ENCODE results near the gene KIAA1586. TPM values are rescaled to one million over a fixed set of nuclear protein-coding genes. Genes with fewer than 3 reads are reported as not detected.
A peak's percentile ranks its signal among the peaks of the same experiment; 100 is the strongest.
"Not testable (repeated sequence)": the region's sequence is repeated elsewhere in the genome, so short reads cannot be mapped to it uniquely, and the experiment has no call there.

The KIAA1586 gene, protein sequence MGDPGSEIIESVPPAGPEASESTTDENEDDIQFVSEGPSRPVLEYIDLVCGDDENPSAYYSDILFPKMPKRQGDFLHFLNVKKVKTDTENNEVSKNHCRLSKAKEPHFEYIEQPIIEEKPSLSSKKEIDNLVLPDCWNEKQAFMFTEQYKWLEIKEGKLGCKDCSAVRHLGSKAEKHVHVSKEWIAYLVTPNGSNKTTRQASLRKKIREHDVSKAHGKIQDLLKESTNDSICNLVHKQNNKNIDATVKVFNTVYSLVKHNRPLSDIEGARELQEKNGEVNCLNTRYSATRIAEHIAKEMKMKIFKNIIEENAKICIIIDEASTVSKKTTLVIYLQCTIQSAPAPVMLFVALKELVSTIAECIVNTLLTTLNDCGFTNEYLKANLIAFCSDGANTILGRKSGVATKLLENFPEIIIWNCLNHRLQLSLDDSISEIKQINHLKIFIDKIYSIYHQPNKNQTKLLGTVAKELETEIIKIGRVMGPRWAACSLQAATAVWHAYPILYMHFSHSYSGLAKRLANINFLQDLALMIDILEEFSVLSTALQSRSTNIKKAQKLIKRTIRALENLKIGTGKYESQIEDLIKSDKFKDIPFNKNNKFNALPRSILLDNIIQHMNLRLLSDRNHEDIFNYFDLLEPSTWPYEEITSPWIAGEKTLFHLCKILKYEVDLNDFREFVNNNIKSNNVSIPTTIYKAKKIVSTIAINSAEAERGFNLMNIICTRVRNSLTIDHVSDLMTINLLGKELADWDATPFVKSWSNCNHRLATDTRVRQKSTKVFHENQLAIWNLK
- total RNA-seq: 1 to 10 TPM; 1.3 to 6.0 TPM

DNA sequence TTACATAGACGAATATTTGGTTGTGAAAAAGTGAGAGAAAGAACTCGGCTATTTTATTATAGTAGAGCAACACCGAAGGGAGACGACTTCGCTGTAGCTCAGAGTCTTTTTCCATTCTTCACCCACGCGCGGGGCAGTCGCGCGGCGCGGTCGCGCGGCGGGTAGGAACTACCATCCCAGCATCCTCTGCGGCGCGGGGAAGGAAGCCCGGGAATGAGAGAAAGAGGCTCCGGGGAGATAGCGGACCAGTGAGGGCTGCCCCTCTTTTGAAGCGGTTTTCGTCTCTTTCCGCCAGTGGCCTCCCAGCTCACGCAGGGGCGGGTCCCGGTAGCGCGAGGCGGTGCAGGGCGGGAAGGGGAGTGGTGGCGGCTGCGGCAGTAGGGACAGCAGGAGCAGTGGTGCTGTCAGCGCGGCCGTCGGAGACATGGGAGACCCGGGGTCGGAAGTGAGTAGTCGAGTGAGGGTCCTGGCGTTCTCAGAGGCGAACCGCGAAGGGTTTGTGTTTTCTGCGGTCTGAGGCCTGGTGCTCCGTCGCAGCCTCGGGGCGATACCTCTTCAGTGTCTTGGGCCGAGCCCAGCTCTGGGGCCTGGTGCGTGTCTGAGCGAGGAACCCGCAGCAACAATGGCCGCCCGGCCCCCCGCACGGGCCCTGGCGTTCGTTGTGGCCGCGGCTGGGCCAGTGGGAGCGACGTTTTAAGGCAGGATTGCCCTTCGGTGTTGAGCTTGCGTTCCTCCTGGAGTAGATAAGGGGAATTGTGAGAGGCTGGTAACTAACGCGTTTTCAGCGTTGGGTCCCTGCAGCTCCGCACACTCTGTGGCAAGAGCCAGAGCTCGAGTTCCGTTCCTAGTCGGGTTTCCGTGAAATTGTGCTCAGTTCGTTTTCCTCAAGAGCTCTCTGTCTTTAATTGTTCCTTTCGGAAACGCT is at the start of gene KIAA1586:
Gene KIAA1586, plus strand, starts transcription at position 362 of the 925 bp plus-strand sequence. Its CDS starts 63 bp downstream, at position 425.
- not testable (repeated sequence) for H3K9me3 ChIP-seq
- 0% methylated on average over 37 to 43 of the region's 78 CpGs for WGBS, 2 donors

GRCh38 chr6:56999049-56999448 is 47.4 kb upstream of the KIAA1586 start:
- H3K9me3 ChIP-seq: peaks cover 0 to 7% (median 0%) of the 10 kb centered on the region in 3 donors
- TF ChIP-seq POLR2A (IDR thresholded peaks at IDR 0.05): no peak
- TF ChIP-seq, protein P1, sequence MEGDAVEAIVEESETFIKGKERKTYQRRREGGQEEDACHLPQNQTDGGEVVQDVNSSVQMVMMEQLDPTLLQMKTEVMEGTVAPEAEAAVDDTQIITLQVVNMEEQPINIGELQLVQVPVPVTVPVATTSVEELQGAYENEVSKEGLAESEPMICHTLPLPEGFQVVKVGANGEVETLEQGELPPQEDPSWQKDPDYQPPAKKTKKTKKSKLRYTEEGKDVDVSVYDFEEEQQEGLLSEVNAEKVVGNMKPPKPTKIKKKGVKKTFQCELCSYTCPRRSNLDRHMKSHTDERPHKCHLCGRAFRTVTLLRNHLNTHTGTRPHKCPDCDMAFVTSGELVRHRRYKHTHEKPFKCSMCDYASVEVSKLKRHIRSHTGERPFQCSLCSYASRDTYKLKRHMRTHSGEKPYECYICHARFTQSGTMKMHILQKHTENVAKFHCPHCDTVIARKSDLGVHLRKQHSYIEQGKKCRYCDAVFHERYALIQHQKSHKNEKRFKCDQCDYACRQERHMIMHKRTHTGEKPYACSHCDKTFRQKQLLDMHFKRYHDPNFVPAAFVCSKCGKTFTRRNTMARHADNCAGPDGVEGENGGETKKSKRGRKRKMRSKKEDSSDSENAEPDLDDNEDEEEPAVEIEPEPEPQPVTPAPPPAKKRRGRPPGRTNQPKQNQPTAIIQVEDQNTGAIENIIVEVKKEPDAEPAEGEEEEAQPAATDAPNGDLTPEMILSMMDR (IDR thresholded peaks at IDR 0.05): no peak
- ATAC-seq (no peak), DNase-seq (no peak)
- no peaks in the 10 kb centered on the region for H3K27me3 ChIP-seq
- H3K4me1 ChIP-seq: no peaks in the 10 kb centered on the region
- no peak overlapping the region for H3K4me3 ChIP-seq
- H3K36me3 ChIP-seq (replicated peaks in 1 of 2; ENCODE audit: insufficient read depth in 1 of 2, low read depth in 2 of 2): no peaks in the 10 kb centered on the region
- no peak overlapping the region for H3K27ac ChIP-seq
- intact Hi-C loops (cut with DNase I): no loop called here

More for the DNA sequence above, at the start of gene KIAA1586:
- H3K36me3 ChIP-seq (replicated peaks in 1 of 2; ENCODE audit: insufficient read depth in 1 of 2, low read depth in 2 of 2); H3K4me1 ChIP-seq; H3K27me3 ChIP-seq; intact Hi-C loops (cut with DNase I): not testable (repeated sequence)
- TF ChIP-seq, protein P1 (IDR thresholded peaks at IDR 0.05): peak in 1 of 7 experiments; percentile 5
- peak; percentile 25 to 82 (median 73) for TF ChIP-seq POLR2A (IDR thresholded peaks at IDR 0.05)
- ATAC-seq (peak; percentile 96), DNase-seq (peak; percentile 77 to 87 (median 82))
- H3K27ac ChIP-seq: peak within 1 kb of the TSS in 3 of 4 donors; percentile 32 to 69 (median 61)
- peak within 1 kb of the TSS; percentile 41 to 64 for H3K4me3 ChIP-seq

GRCh38 chr6:56999748-57000147 is 46.7 kb upstream of the KIAA1586 start:
- intact Hi-C loops (cut with DNase I); H3K36me3 ChIP-seq (replicated peaks in 1 of 2; ENCODE audit: insufficient read depth in 1 of 2, low read depth in 2 of 2); ATAC-seq; H3K27me3 ChIP-seq; H3K4me1 ChIP-seq; DNase-seq; H3K4me3 ChIP-seq; H3K27ac ChIP-seq; H3K9me3 ChIP-seq: not testable (repeated sequence)
- 86 to 90% methylated on average over 12 to 18 of the region's 18 CpGs for WGBS, 2 donors

DNA sequence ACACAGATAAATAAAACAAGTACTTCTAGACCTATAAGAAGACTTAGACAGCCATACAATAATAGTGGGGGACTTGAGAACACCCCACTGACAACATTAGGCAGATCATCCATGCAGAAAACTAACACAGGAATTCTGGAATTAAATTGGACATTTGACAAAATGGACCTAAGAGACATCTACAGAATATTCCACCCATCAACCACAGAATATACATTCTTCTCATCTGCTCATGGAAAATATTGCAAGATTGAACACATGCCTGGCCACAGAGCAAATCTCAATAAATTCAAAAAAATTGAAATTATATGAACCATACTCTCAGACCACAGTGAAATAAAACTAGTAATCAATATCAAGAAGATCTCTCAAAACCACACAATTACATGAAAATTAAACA is 44.3 kb upstream of the KIAA1586 start:
- TF ChIP-seq, protein P1 (IDR thresholded peaks at IDR 0.05): no peak
- no peak for TF ChIP-seq POLR2A (IDR thresholded peaks at IDR 0.05)
- no peak for DNase-seq
- peaks cover 0 to 7% (median 0%) of the 10 kb centered on the region in 3 donors for H3K9me3 ChIP-seq
- H3K27me3 ChIP-seq: no peaks in the 10 kb centered on the region
- ATAC-seq: no peak
- H3K4me1 ChIP-seq: no peaks in the 10 kb centered on the region
- intact Hi-C loops (cut with DNase I): no loop called here
- H3K36me3 ChIP-seq (replicated peaks in 1 of 2; ENCODE audit: insufficient read depth in 1 of 2, low read depth in 2 of 2): no peaks in the 10 kb centered on the region
- H3K27ac ChIP-seq: no peak overlapping the region
- H3K4me3 ChIP-seq: no peak overlapping the region

All from body of pancreas (tissue), 4 donors.